GM21423 (cell line): Measurements from ENCODE around the gene SPATA9.

Experiments
- ATAC-seq: cut with Tn5 transposase; IDR thresholded peaks from one replicate; pipeline ENCODE4 v1.9.1; 2021; ENCODE audit warnings: mild to moderate bottlenecking, moderate library complexity; ENCODE audit not compliant: unreplicated experiment

SPATA9 gene, protein sequence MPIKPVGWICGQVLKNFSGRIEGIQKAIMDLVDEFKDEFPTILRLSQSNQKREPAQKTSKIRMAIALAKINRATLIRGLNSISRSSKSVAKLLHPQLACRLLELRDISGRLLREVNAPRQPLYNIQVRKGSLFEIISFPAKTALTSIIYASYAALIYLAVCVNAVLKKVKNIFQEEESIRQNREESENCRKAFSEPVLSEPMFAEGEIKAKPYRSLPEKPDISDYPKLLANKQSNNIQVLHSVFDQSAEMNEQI

GRCh38 chr5:95682891-95683290, at the start of gene SPATA9:
TSS of gene SPATA9 (minus strand) at chr5:95682991. CDS start at chr5:95682854, 137 bp downstream.
- no peak for ATAC-seq

- peak; percentile 15 for ATAC-seq
These were observed 49.1 kb upstream of the SPATA9 start for GRCh38 chr5:95731571-95732554.

DNA sequence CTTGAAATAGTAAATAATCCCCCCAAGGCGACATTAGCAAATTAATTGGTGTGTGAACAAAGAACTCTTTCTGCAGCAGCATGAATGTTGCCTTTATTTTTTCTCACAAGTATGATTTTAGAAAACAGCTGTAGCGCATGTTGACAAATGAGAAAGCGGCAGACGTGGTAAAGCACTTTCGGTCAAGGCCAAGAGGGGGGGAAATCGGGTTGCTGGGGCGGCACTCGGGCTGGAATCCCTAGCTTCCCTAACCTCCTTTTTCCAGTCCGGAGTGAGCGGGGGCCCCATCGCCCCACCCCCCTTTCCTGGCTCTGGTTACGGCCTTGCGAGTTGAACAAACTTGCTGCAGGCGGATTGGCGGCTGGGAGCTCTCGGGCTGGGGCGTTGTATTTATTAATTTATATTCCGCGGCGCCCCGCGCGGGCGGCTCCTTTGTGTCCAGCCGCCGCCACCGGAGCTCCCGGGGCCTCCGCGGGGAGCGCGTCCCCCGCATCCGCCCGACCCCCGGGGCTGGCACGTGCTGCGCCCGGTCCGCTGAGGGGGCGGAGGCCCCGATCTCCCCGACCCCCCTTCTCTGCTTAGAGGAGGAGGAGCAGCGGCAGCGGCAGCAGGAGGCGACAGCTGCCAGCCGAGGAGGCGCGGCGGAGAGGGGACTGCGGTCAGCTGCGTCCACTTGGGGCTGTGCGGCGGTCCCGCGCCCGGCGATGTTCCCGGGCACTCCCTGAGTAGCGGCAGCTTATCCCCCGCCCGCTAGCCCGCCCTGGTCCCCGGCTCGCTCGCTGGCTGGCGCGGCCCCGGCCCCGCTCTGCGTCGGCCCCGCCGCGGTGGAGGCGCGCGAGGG, 48.2 kb upstream of the SPATA9 start, which contains the start of gene RHOBTB3:
TSS of gene RHOBTB3 (plus strand) at position 607 of the 841 bp plus-strand sequence. CDS start 347 bp downstream, outside the sequence.
- peak; percentile 38 for ATAC-seq

- ATAC-seq: no peak
These were observed 47.4 kb upstream of the SPATA9 start for GRCh38 chr5:95730011-95730700.

- ATAC-seq: no peak
These were observed 46.6 kb upstream of the SPATA9 start for GRCh38 chr5:95729115-95730010.

- no peak for ATAC-seq
These were observed 45.8 kb upstream of the SPATA9 start for GRCh38 chr5:95728494-95729114.

DNA sequence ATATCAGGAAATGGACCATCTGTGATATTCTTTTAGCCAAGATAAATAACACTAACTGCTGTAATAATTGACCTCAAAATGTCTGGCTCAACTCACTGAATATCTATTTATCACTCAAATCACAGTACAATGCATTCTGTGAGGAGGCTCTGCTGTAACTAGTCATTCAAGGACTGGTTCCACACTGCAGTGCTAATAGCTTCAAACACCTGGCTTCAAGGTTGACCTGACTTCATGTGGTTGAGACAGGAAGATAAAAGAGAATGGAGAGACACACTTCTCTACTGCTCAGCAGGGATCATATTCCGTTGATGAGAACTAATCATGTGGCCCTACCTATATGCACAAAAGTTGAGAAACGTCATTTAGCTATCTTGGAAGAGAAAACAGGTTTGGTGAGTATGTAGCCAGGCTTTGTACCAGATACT, 45.0 kb upstream of the SPATA9 start:
- ATAC-seq: no peak

GRCh38 chr5:95726811-95727763, 44.3 kb upstream of the SPATA9 start:
- ATAC-seq: no peak

GRCh38 chr5:95725937-95726810, 43.4 kb upstream of the SPATA9 start:
- no peak for ATAC-seq

DNA sequence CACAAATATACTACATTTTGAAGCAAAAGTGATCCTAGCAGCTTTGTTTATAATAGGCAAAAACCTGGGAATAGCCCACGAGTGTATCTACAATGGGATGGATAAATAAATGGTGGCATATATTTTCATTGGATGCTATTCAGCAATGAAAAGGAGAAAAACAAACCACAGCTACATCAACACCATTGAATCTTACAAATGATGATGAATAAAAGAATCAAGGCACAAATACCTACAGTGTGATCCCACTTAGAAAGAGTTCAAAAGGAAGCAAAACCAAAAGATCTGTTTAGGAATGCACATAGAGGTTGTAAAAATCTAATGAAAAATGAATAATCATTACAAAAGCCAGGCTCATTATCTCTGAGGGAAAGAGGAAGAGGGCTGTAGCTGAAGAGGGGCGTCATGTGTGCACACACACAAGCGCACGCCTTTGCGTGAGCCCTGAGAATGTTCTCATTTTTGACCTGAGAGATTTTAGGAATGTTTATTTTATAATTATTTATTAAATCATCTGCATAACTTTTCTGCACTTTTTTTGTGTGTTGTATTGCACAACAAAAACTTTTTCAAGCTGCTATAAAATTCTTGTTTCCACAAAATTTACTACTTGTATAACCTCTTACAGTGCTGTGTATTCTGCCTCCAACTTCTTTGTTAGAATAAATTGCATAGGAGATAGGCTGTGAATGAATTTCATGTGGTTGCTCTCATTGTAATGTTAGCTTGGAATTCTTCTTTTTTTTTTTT, 42.5 kb upstream of the SPATA9 start:
- ATAC-seq: no peak

DNA sequence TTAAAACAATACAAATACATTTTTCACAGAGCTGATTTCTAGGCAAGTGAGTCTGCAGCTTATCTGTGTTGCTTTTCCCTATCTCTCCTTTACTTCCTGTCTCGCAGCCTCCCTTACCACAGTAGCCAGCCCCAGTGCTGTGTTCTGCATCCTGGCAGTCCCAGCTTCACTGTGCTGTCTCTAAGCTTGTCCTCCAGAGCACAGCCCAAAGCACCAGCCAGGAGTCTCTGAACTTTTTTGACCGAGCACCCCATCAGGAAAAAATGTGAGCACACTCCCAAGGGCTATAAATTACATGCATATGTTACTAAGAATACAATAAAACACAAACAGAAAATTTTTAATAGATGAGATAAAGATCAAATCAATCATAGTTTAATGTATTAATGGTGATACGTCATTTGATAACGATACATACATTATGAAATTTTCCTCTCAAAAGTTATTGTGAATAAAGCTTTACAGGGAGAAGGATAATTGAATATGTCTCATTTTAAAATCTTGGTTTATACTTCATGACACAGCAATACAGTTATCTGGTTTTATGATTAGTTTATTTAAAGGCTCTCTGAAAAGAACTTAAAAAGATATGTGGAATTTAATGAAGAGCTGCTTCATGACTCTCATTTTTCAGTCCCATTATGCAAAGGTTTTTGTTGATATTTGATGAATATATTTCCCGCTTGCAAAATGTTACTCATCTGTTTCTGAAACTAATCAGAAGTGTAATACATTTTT, 41.0 kb upstream of the SPATA9 start:
- ATAC-seq: no peak

DNA sequence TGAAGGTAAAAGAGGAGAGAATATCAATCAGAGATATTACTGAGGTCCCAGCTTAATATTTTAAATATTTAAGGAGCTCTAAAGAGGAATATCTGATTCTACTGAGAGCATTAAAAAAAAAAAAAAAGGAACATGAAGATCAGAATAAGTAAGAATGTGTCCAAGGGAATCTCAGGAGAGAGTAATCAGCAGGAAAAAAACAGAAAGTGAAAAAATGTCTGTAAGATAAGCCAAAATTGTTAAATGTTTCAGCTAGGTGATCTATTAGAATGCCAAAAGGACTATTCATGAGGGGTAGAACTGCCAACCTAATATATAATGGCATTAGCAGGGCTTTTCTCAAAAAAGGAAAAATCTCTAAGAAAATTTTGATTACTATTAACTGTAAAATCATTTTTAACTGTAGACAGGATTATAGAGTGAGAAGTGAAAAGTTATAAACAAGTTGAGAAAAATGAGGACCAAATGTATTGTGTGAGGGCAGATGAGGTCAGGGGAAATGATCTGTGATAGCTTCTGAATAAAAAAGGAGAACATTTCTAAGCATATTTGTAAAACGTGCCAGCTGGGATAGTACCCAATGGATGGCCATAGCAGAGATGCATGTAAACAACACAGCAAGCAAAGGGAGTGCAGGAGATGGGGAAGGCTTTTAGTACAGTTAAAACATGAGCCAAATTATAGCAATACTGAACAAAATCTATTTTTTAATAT, 38.9 kb upstream of the SPATA9 start:
- no peak for ATAC-seq

DNA sequence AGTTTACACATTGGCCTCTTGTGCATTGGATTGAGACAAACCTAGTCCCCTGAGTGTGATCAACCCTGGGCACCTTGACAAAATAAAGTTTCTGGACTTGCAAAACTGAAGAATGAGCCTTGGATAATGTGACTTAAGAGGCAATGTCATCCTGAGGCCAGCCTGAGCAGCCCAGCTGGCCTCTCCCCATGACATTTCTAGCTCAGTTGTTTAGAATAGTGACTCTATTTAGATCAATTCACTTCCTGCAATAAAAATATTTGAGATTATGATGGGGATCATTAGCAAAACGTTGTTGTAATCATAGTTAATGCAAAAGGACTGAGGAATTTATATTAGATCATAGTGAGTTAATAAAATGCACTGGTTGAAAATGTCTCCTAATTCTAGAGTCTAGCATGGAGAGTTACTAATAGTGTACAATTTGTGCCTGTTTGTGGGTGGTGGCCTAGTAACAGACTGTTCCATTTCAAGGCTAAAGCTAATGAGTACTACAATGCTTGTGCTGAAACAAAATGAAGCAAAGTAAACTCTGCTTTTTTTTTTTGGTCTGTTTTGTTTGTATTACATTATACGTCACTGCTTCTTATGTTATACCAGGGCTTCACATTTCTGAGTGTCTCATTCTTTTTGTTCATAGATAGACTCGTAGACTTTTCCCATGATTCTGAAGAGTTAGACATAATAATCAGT, 37.4 kb upstream of the SPATA9 start:
- ATAC-seq: no peak

- ATAC-seq: no peak
These were observed 35.9 kb upstream of the SPATA9 start for GRCh38 chr5:95718738-95719137.
